Measurements from ENCODE around the gene CSTPP1.
A peak's percentile ranks its signal among the peaks of the same experiment; 100 is the strongest.

CSTPP1 gene, protein sequence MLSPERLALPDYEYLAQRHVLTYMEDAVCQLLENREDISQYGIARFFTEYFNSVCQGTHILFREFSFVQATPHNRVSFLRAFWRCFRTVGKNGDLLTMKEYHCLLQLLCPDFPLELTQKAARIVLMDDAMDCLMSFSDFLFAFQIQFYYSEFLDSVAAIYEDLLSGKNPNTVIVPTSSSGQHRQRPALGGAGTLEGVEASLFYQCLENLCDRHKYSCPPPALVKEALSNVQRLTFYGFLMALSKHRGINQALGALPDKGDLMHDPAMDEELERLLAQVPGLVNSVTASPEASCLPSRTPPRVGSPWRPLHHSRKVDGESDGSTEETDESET

DNA sequence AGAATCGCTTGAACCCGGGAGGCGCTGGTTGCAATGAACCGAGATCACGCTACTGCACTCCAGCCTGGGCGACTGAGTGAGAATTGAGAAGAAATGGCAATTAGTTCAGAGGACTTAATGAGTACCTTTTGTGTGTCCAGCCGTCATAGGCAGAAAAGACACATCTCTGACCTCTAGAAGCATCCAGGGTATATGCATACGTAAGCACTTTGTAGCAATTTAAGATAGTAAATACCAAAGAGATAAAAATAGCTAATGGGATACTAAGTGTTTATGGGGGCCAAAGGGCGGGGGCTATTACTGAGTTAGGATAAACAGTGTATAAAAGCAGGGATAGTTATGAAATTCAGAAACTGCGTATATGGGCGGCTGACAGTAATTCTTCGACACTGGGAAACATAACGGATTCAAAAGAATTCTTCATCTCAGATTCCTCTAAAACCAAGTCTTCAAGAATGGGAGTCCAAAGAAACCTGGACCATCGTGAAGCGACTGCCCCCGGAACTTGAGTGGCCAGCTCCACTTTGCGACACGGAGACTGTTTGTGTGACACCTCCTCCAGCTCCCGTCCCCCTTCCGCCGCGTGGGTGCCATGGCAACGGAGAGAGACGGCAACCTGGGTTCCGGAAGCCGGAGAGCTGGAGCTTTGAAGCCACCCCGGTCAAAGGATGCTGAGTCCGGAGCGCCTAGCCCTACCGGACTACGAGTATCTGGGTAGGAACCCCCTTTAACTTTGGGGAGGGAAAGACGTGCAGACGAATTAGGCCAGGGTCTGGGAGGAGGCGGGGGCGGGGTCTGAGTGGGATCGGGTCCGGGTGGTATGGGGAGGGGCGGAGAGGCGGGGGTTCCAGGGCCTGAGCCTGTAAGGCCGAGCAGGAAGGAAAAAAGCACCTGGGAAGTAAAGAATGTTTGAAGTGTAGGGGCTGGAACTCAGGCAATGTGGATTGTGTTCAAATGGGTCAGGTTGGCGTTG, at the start of gene CSTPP1:
Gene CSTPP1 (plus strand): TSS at position 624 of the 973 bp plus-strand sequence. CDS start 45 bp downstream, at position 669.
- peak; percentile 82 to 94 for DNase-seq (ENCODE audit: low read depth in 2 of 2)

DNA sequence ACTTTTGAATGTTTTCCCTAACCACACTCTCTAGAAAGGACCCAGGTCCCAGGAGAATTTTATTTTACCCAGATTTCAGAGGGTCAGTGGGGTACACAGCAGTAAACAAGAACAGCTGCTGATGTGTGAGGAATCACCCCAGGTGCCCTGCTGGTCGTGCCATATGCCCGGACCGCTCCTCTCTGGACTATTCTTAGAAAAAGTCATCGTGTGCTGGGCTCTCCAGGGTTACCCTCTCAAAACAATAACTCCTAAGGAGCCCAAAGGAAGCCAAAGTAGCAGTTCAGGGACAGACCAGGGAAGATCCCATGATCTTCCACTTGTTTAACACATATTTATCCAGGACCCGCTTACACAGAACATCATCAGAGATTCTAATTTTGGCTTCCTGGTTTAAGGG, 47.9 kb upstream of the CSTPP1 start:
- no peak for DNase-seq (ENCODE audit: low read depth in 2 of 2)

DNA sequence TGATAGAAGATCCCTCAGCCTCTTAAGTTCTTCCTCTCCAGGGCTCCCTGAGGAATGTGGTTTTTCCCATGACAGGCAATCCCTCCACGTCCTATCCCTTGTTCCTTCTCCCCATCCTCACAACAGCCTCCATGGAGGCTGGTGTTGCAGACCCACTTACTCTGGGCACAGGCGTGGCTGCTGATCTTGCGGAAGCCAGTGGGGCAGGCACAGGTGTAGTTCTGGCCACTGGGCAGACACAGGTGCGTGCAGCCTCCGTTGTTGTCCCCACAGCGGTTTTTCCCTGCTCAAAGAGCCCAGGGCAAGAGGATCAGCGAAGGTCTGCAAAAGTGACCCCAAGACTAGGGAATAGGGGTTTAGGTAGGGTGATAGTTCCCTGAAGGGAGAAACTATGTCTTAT, 47.3 kb upstream of the CSTPP1 start:
- DNase-seq (ENCODE audit: low read depth in 2 of 2): no peak

DNA sequence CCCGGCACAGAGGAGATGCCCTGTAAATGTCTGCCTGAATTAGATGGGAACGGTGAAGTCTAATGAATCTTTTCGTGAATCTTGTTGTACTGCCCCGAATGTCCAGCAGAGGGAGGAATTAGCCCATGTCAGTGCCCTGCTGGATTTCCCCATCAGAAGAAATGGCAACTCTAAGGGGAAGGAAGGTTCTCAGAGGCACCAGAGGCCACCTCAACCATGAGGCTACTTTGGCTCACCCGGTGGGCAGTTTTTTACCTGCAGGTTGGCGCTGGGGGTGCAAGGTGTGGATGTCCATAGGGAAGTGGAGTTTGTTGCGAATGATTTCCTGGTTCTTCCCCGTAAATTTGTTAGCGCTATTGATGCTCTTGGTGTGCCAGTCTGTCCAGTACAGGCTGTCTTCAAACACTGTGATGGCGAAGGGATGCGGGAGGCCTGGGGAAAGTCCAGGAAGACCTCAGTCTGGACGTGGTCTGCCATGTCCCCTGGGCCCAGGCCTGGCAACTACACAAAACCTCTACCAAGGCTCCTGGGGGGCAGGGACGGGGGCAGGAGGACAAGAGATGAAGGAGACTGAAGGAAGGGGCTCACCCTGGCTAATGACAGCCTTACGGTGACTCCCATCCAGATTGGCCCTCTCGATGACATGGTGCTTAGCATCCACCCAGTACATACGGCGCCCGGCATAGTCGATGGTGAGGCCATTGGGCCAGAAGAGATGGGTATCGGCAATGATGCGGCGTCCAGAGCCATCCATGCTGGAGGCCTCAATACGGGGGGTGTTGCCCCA, 46.7 kb upstream of the CSTPP1 start:
- DNase-seq (ENCODE audit: low read depth in 2 of 2): peak; percentile 43 to 64

DNA sequence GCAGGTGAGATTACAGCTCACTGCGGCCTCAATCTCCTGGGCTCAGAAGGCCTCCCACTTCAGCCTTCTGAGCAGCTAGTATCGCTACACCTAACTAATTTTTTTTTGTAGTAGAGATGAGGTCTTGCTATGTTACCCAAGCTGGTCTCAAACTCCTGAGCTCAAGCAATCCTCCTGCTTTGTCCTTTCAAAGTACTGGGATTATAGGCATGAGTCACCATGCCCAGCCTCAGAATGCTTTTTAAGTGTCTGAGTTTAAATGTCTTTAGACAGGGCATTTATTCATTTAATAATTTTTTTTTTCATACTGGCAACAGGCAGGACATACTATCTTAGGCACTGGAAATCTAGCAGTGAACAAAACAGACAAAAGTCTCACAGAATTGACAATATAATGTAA, 45.9 kb upstream of the CSTPP1 start:
- no peak for DNase-seq (ENCODE audit: low read depth in 2 of 2)

DNA sequence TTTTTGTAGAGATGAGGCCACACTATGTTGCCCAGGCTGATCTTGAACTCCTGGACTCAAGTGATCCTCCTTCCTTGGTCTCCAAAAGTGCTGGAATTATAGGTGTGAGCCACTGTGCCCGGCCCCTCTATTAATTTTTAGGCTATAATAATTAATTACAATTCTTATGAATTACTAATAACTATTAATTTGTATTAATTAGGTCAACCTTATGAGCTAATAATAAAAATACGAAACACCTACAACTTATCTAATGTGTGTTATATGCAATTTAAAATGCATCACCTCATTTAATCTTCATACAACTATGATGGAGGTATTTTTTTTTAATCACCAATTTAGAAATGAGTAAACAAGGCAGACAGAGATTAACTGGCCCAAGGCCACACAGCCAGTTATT, 44.5 kb upstream of the CSTPP1 start:
- DNase-seq (ENCODE audit: low read depth in 2 of 2): no peak

DNA sequence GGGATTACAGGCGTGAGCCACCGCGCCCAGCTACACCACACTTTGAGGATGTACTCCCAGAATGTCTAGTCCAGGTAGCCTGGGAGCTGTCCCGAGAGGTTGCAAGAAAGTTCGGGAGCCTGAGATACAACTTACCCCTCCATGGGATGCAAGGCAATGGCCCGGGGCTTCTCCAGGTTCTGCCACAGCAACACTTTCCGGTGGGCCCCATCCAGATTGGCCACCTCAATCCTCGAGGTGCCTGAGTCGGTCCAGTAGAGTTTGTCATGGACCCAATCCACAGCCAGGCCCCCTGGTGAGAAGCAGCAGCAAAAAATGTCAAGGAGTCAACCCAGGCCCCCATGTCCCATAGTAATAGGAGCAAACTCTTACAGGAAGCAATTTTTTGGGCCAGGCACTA, 43.7 kb upstream of the CSTPP1 start:
- no peak for DNase-seq (ENCODE audit: low read depth in 2 of 2)

DNA sequence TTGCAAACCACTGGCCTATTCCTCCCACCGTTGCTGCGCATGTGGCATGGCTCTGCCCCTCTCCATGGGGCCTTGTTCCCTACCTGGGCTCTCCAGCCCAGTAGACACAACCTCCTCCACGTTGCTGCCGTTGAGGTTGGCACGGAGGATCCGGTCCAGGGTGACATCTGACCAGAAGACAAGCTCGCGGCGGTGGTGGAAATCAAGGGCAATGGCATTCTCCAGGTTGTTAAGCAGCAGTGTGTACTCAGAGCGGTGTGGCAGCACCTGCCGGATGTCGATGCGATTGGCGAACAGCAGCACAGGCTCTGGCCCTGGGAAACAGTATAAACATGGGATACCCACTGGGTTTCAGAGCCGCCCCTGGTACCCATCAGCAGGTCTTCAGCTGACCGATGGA, 42.1 kb upstream of the CSTPP1 start:
- no peak for DNase-seq (ENCODE audit: low read depth in 2 of 2)

DNA sequence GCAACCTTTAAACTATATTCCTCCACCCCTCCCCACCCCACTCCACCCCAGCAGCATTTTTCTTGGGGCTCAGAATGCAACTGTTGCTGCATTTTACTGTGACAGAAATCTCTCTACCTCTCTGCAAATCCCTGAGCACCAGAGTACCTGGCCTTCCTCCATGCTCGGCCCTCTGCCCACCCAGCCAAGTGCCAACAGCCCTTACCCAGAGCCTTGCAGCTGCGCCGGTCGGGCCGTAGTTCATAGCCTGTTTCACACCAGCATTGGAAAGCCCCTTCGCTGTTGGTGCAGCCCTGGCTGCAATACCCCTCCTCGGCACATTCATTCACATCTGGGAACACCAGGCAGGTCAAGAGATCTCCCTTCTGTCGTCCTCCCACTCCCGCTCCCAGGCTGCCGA, 41.6 kb upstream of the CSTPP1 start:
- DNase-seq (ENCODE audit: low read depth in 2 of 2): no peak

DNA sequence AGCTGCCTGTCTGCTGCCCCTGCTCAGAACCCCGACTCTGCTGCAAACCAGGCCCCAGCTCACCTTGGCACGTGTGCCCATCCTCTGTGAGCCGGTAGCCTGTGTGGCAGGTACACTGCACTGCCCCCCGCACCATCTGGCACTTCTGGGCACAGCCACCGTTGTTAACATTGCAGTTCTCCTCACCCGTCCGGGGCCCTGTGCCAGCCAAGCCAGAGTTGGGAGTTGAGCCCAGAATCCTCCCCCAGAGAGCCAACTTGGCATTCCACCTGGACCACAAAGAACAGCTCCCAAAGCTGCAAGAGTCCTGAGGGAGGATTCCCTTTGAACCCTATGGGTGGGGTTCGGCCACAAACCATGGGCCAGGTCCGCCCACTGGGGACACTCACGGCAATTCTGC, 40.7 kb upstream of the CSTPP1 start:
- DNase-seq (ENCODE audit: low read depth in 2 of 2): no peak

DNA sequence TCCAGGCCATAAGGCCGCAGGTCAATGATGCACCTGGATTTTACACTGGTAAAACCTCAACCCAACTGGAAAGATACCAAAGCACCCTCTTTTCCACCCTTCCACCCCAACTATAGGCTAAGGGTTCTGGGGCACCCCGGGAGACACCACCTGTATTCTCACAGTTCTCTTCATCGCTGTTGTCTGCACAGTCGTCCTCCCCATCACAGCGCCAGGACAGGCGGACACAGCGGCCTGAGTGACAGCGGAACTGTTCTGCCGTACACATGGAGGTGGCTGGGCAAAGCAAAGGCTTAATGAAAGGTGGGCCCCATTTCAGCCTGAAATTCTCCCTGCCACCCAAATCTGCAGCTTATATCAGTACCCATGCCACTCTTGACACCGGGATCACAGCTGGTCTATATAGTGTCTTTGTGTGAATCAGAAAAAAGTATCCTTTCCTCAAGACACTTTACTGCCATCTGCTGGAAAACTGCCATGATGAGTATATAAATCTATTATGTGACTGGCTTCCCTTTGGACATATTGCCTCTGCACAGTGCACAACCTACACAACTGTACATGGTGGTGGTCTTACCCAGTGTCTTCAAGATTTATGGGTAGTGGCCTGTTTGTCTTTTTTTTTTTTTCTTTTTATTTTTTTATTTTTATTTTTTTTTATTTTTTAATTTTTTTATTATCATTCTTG, 39.7 kb upstream of the CSTPP1 start:
- no peak for DNase-seq (ENCODE audit: low read depth in 2 of 2)

DNA sequence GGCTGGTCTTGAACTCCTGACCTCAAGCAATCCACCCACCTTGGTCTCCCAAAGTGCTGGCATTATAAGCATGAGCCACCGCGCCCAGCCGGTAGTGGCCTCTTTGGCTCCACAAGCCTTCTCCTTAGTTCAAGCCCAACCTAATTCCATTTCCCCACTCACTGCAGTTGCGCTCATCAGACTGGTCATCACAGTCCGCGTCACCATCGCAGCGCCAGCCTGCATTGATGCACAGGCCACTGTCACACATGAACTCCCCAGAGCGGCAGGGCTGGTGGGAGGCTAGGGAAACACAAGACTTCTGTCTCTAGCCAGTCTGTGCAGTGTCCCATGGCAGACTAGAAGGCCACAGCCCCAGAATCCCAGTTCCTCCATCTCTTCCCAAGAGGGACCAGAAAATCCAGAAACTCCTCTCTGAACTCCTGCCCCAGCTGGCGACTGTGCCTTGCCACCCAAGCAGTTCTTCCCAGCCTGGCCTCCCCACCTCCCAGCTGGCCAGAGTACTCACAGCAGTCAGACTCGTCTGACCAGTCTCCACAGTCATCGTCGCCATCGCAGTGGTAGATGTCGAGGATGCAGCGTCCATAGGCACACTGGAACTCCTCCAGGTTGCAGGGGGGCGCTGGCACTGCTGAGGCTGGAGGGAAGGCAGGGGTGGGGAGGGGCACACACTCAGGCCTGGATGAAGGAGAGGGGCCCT, 38.0 kb upstream of the CSTPP1 start:
- DNase-seq (ENCODE audit: low read depth in 2 of 2): no peak

DNA sequence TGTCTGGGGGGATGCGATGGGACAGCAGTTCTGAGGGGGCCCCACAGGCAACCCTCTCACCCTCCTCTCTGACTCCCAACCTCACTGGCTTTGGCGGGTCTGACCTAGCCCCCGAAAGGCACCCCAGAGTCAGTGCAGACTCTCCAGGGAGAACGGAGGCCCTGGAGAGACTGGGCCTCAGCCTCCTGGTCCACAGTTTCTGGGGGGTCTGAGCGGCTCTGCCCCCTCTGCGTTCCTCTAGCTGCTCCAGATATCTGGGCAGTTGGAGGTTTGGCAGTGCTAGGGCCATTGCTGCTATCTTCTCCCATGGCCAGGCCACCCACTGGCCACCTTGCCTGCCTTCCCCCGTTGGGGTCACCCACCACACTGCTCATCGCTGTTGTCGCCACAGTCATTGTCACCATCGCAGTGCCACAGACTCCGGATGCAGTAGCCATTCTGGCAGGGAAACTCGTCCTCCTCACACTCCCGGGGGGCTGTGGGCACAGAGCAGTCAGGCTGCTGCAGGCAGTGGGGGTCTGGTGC, 37.0 kb upstream of the CSTPP1 start:
- no peak for DNase-seq (ENCODE audit: low read depth in 2 of 2)

DNA sequence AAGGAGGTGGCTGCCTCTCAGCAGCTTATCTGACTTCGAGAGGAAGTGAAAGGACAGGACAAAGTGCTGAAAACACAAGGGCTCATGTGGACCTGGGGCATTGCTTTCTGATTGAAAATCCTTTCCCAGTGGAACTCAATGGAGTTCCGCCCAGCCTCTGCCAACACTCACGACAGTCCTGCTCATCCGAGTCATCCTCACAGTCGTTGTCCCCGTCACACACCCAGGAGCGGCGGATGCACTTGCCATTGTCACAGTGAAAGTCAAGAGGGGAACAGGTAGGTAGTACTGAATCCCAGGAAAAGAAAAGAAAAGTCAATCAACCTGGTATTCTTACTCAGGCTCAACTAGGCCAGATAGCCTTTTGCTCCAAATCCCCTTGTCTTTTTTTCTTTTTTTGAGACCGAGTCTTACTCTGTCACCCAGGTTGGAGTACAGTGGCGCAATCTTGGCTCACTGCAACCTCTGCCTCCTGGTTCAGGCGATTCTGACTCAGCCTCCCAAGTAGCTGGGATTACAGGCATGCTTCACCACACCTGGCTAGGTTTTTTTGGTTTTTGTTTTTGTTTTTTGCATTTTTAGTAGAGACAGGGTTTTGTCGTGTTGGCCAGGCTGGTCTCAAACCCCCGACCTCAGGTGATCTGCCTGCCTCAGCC, 36.3 kb upstream of the CSTPP1 start:
- no peak for DNase-seq (ENCODE audit: low read depth in 2 of 2)

DNA sequence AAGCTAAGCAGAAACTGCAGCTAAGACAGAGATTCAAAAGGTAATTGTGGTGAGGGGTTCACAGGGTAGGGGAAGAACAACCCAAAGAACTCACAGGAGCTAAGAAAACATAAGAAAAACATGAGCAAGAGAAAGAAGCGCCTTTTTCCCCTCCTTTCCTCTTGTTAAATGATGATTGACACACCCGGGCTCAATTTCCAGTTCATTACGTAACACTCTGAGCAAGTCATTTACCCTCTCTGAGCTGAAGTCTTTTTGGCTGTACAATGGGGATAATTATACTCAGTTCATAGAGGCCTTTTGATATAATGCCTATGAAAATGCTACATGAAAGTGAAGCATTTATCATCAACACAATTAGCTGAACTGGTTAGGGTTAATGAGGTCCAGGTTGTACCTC, 35.4 kb upstream of the CSTPP1 start:
- no peak for DNase-seq (ENCODE audit: low read depth in 2 of 2)

DNA sequence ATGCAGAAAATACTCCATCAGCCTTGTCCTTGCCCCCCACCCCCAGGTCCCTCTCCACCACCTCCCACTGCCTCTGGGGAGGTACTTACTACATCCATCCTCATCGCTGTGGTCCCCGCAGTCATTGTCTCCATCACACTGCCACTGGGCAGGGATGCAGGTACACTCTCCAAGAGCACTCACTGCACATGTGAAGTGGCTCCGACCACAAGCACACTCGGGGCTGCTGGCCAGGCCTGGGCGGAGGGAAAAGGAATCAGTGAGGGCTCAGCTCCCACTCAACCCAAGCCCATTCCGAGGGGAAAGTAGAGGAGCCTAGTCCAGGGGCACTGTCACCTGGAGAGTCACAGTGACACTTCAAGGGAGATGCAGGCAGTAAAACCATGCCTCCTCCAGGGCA, 33.9 kb upstream of the CSTPP1 start:
- no peak for DNase-seq (ENCODE audit: low read depth in 2 of 2)

DNA sequence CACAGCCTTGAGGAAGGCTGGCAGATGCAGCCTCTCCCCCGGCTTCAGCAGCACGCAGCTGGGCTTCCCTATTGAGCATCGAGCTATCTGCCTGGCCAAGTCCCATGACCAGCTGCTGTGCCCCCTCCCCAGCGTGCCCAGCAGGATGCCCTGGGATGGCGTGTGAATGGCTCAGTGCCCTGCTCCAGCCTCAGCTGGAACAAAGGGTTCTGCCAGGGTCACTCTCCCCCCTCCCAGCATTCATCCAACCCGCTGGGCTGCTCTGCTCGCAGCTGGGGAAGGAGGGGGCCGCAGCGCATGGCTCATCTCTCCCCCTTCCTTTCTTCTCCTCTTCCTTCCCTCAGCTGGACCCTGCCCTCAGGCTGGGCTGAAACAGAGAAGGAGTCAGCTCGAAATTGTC, 32.7 kb upstream of the CSTPP1 start:
- DNase-seq (ENCODE audit: low read depth in 2 of 2): no peak

DNA sequence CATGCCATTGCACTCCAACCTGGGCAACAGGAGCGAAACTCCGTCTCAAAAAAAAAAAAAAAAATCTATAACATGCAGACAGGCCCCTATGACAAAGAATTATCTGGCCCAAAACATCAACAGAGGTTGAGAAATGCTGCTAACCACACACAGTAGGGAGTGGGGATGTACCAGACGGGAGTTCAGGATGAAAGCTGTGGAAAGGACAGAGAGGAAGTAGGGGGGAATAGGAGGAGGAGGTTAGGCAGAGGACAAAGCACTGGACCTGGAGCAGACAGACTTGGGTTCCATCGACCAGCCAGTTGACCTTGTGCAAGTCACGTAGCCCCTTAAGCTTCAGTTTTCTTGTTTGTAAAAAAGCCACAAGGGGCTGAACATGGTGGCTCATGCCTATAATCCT, 30.8 kb upstream of the CSTPP1 start:
- DNase-seq (ENCODE audit: low read depth in 2 of 2): no peak

DNA sequence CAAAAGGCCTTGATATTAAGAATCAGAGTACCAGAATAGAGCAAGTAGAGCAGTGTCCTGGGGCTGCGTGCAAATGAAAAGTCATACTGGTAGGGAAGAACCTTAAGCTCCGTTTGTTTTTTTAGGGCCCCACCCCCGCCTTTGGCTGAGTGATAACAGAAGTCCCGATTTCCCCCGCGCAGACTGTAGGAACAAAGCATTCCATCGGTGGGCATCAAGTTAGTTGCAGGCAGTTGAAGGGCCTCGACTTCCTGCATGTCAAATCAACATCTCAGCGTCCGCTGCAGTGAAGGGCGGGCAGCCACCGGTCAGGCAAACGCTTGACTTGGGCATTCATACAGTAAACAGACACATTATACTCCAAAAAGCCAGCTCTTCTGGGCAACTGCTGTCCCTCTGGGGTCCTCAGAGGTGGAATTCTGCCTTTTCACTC, 29.9 kb upstream of the CSTPP1 start:
- no peak for DNase-seq (ENCODE audit: low read depth in 2 of 2)

DNA sequence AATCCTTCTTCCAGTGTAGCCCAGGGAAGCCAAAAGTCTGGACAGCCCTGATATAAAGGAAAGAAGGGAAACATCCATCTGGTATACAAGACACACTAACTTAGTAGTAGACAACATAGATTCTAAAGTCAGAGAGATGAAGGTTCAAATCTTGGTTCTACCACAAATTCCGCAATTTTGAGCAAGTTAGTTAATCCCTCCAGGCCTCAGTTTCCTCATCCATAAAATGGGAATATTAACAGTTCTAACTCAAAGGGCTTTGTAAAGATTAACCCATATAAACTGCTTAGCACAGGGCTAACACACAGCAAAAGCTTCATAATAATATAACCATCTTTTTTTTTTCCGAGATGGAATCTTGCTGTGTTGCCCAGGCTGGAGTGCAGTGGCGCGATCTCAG, 29.0 kb upstream of the CSTPP1 start:
- DNase-seq (ENCODE audit: low read depth in 2 of 2): no peak
